ENCODE measurements around the gene ZNF428. TPM values are rescaled to one million over a fixed set of nuclear protein-coding genes. Genes with fewer than 3 reads are reported as not detected.

ZNF428 gene
- total and polyA plus RNA-seq, 4 donors = 6.5 to 22.1 (median 14.4) TPM

DNA sequence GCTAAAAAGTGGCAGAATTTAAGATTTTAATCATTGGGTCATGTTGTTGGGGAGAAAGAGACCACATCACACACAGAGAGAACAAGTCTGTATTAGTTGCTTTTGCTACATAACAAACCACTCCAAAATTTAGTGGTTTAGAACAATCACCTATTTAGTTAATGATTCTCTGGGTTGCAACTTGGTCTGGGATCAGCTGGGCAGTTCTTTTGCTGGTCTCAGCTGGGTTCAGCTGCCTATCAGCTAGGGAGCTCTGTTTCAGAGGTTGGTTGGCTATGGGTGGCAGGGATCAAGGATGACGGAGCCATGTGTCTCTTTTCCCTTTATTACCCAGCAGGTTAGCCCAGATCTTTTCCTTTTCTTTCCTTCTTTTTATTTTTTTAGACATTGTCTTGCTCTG is 34.9 kb downstream of the ZNF428 start:
- WGBS = 64% methylated on average over 1 of the region's 1 CpG
- H3K27me3 ChIP-seq (ENCODE audit: control insufficient read depth in 4 of 4, insufficient read depth in 4 of 4, low read length in 3 of 4) = no peaks in the 10 kb centered on the region
- no peak overlapping the region for H3K9ac ChIP-seq (ENCODE audit: low read depth in 1 of 2, low read length in 2 of 2)
- no peak for TF ChIP-seq GABPA (IDR thresholded peaks at IDR 0.05 in 1 of 2, conservative IDR thresholded peaks at IDR 0.05 in 1 of 2)
- peak; percentile 34 for TF ChIP-seq SP1 (IDR thresholded peaks at IDR 0.05)
- peak overlapping the region in 1 of 2 donors; percentile 54 for H3K27ac ChIP-seq (ENCODE audit: low read depth in 1 of 2, low read length in 2 of 2)
- no peak for DNase-seq (ENCODE audit: low spot score)
- H3K9me3 ChIP-seq (ENCODE audit: control insufficient read depth in 4 of 4, low read length in 3 of 4) = no peaks in the 10 kb centered on the region
- H3K36me3 ChIP-seq (ENCODE audit: control insufficient read depth in 4 of 4, insufficient read depth in 3 of 4, low read depth in 1 of 4, low read length in 3 of 4) = no peaks in the 10 kb centered on the region
- no peak overlapping the region for H3K4me3 ChIP-seq (ENCODE audit: low read depth in 1 of 3, low read length in 3 of 3)
- peaks cover 3 to 19% (median 10%) of the 10 kb centered on the region in 4 donors for H3K4me1 ChIP-seq (ENCODE audit: control insufficient read depth in 4 of 4, insufficient read depth in 4 of 4, low read length in 3 of 4)

DNA sequence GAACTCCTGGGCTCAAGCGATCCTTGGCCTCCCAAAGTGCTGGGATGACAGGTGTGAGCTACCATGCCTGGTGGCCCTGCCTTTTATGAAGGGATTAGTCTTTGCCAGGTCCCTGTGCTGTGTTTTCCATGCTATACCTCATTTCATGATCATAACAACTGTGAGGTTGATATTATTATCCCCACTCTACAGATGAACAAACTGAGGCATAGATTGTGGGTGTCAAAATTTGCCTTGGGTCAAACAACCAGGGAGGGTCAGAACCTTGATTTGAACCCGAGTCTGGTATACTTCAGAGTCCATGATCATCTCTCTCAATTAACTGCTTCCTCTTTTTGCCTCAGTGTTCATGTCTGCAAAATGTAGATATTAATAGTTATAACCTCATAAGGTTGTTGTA is 36.9 kb downstream of the ZNF428 start:
- Histone ChIP-seq H3K9me3 (ENCODE audit: control insufficient read depth in 4 of 4, low read length in 3 of 4) (no peaks in the 10 kb centered on the region), H3K4me3 (ENCODE audit: low read depth in 1 of 3, low read length in 3 of 3) (no peak overlapping the region), H3K27ac (ENCODE audit: low read depth in 1 of 2, low read length in 2 of 2) (no peak overlapping the region), H3K9ac (ENCODE audit: low read depth in 1 of 2, low read length in 2 of 2) (no peak overlapping the region), H3K36me3 (ENCODE audit: control insufficient read depth in 4 of 4, insufficient read depth in 3 of 4, low read depth in 1 of 4, low read length in 3 of 4) (no peaks in the 10 kb centered on the region), H3K27me3 (ENCODE audit: control insufficient read depth in 4 of 4, insufficient read depth in 4 of 4, low read length in 3 of 4) (no peaks in the 10 kb centered on the region), H3K4me1 (ENCODE audit: control insufficient read depth in 4 of 4, insufficient read depth in 4 of 4, low read length in 3 of 4) (peaks cover 3 to 19% (median 10%) of the 10 kb centered on the region in 4 donors)
- DNase-seq (ENCODE audit: low spot score) = no peak
- TF ChIP-seq, protein P1, sequence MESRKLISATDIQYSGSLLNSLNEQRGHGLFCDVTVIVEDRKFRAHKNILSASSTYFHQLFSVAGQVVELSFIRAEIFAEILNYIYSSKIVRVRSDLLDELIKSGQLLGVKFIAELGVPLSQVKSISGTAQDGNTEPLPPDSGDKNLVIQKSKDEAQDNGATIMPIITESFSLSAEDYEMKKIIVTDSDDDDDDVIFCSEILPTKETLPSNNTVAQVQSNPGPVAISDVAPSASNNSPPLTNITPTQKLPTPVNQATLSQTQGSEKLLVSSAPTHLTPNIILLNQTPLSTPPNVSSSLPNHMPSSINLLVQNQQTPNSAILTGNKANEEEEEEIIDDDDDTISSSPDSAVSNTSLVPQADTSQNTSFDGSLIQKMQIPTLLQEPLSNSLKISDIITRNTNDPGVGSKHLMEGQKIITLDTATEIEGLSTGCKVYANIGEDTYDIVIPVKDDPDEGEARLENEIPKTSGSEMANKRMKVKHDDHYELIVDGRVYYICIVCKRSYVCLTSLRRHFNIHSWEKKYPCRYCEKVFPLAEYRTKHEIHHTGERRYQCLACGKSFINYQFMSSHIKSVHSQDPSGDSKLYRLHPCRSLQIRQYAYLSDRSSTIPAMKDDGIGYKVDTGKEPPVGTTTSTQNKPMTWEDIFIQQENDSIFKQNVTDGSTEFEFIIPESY (IDR thresholded peaks at IDR 0.05) = no peak
- TF ChIP-seq, protein P2, sequence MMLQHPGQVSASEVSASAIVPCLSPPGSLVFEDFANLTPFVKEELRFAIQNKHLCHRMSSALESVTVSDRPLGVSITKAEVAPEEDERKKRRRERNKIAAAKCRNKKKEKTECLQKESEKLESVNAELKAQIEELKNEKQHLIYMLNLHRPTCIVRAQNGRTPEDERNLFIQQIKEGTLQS (IDR thresholded peaks at IDR 0.05) = no peak
- TF ChIP-seq, protein P3, sequence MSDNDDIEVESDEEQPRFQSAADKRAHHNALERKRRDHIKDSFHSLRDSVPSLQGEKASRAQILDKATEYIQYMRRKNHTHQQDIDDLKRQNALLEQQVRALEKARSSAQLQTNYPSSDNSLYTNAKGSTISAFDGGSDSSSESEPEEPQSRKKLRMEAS (IDR thresholded peaks at IDR 0.05) = no peak
- TF ChIP-seq HNF4G (IDR thresholded peaks at IDR 0.05) = no peak
- no peak for TF ChIP-seq TAF1 (conservative IDR thresholded peaks at IDR 0.05)
- TF ChIP-seq FOXA1 (IDR thresholded peaks at IDR 0.05) = no peak
- TF ChIP-seq SP1 (IDR thresholded peaks at IDR 0.05) = no peak
- TF ChIP-seq NR2F2 (IDR thresholded peaks at IDR 0.05) = no peak
- no peak for TF ChIP-seq HNF4A (conservative IDR thresholded peaks at IDR 0.05)
- no peak for TF ChIP-seq JUND (IDR thresholded peaks at IDR 0.05)
- TF ChIP-seq FOXA2 (IDR thresholded peaks at IDR 0.05) = no peak
- no peak for TF ChIP-seq EGR1 (IDR thresholded peaks at IDR 0.05; ENCODE audit: low read depth in 2 of 2)
- TF ChIP-seq YY1 (IDR thresholded peaks at IDR 0.05) = no peak
- no peak for TF ChIP-seq REST (IDR thresholded peaks at IDR 0.05)
- TF ChIP-seq RAD21 (IDR thresholded peaks at IDR 0.05) = no peak
- TF ChIP-seq RXRA (IDR thresholded peaks at IDR 0.05) = no peak
- no peak for TF ChIP-seq CTCF (IDR thresholded peaks at IDR 0.05; ENCODE audit: low read depth, low read length, missing input control)
- no peak for TF ChIP-seq GABPA (IDR thresholded peaks at IDR 0.05 in 1 of 2, conservative IDR thresholded peaks at IDR 0.05 in 1 of 2)
- 91% methylated on average over 2 of the region's 2 CpGs for WGBS
